Suprapubic skin (tissue), 3 donors: ENCODE results near the gene ZNF774.

ENCODE experiments used
- CTCF ChIP-seq, 2 donors: fragments of 200-600 bp in 1 of 2; fragments of 450-650 bp in 1 of 2; sonication (generic) in 1 of 2; IDR thresholded peaks; one replicate each; pipeline ENCODE4 v1.5.1; 2016 to 2019; ENCODE audit warnings: antibody characterized with exemption in 2 of 2, mild to moderate bottlenecking in 1 of 2, moderate library complexity in 1 of 2
- EP300 ChIP-seq: sonication (generic); formaldehyde crosslinking; IDR thresholded peaks from one replicate; pipeline ENCODE4 v1.6.1; 2017; ENCODE audit warnings: antibody characterized with exemption
- POLR2A ChIP-seq, 2 donors: fragments of 450-650 bp; IDR thresholded peaks; one replicate each; pipeline ENCODE4 v1.6.1; 2017; ENCODE audit warnings: antibody characterized with exemption in 2 of 2, mild to moderate bottlenecking in 2 of 2, moderate library complexity in 2 of 2

GRCh38 chr15:90394748-90395442, 42.8 kb downstream of the ZNF774 start:
- TF ChIP-seq CTCF (IDR thresholded peaks at IDR 0.05) (no peak), POLR2A (IDR thresholded peaks at IDR 0.05) (no peak), EP300 (no peak)
